Measurements from ENCODE around the gene HS3ST1.

- TF ChIP-seq CTCF (IDR thresholded peaks at IDR 0.05): no peak
- no peak for TF ChIP-seq POLR2A (IDR thresholded peaks at IDR 0.05)
These were observed 30.7 kb downstream of the HS3ST1 start for GRCh38 chr4:11397819-11398610.
